Mucosa of descending colon (tissue), 3 donors: Measurements from ENCODE around the gene SPDEF. TPM values are rescaled to one million over a fixed set of nuclear protein-coding genes. Genes with fewer than 3 reads are reported as not detected.

Experiments used
- ATAC-seq: fragments of 200-7000 bp; cut with Tn5 transposase; one replicate; pipeline ENCODE4 v1.9.1; 2020; ENCODE audit warnings: mild to moderate bottlenecking, moderate library complexity
- DNase-seq, 3 donors: peaks; one replicate each; pipeline ENCODE4 v3.0.0-alpha.2; 2020
- H3K36me3 ChIP-seq: fragments of 200-600 bp; one replicate; pipeline ENCODE4 v1.8.0; 2021; ENCODE audit warnings: low read depth, mild to moderate bottlenecking
- H3K4me1 ChIP-seq: fragments of 200-600 bp; one replicate; pipeline ENCODE4 v1.8.0; 2021; ENCODE audit warnings: low read depth, mild to moderate bottlenecking
- H3K4me3 ChIP-seq: fragments of 200-600 bp; one replicate; pipeline ENCODE4 v1.8.0; 2021; ENCODE audit warnings: mild to moderate bottlenecking
- H3K9me3 ChIP-seq: fragments of 200-600 bp; one replicate; pipeline ENCODE4 v1.8.0; 2021; ENCODE audit warnings: mild to moderate bottlenecking
- CTCF ChIP-seq: fragments of 200-600 bp; IDR thresholded peaks from one replicate; pipeline ENCODE4 v1.8.0; 2022; ENCODE audit warnings: antibody characterized with exemption, mild to moderate bottlenecking
- intact Hi-C, 2 donors: fragments of 100-400 bp; cut with DNase I in 1 of 2; cut with micrococcal nuclease in 1 of 2; formaldehyde crosslinking; loops; one replicate each; pipeline versions ENCODE4 v1.11.0 to v1.11.1; 2022; cut with DNase I, micrococcal nuclease
- total RNA-seq, 3 donors: library from RNA; stranded (reverse); fragmentation: NEBNext Ultra II Directional in 2 of 3; extraction: Animal tissue kit (Norgen Biotek cat#: 25700) in 2 of 3; gene quantifications; one replicate each; pipeline versions ENCODE4 v1.2.1 to v1.2.4, GENCODE V29; 2021 to 2023
- donor health status: DM: no; HTN: no; CAD: no; lungs with moderate emphysema.
- donor health status: DM: no; HTN: no; CAD: no.
- donor health status: DM: no; HTN: yes; CAD: no.

The SPDEF gene
- total RNA-seq, 3 donors from 2014 or later = 13.8 to 49.1 (median 38.2) TPM

DNA sequence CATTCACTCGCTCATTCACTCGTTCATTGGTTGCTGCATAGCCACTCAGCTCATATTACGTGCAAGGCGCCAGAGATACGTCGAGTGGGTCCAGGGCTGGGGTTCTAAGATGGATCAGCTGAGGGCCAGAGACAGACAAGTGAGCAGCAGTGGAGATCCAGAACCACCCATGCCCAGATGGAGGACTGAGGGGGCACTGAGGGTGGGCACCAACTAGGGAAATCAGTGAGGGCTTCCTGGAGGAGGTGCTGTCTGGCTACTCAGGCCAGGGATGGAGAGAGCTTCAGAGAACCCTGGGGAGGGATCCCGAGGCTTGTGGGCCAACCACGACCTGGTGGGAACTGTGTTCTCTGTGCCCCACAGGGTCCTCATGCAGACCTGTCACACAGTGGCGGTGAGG is 364 bp upstream of the SPDEF start:
- no peak for ATAC-seq
- no peak for DNase-seq
- peaks cover 13% of the 10 kb centered on the region for H3K4me1 ChIP-seq
- H3K4me3 ChIP-seq = no peak overlapping the region
- TF ChIP-seq CTCF = no peak
- no peaks in the 10 kb centered on the region for H3K36me3 ChIP-seq
- peaks cover 5% of the 10 kb centered on the region for H3K9me3 ChIP-seq
- intact Hi-C loops = no loop called here

GRCh38 chr6:34555328-34555727 is 801 bp downstream of the SPDEF start:
- no peak overlapping the region for H3K4me3 ChIP-seq
- peaks cover 5% of the 10 kb centered on the region for H3K9me3 ChIP-seq
- intact Hi-C loops = no loop called here
- DNase-seq = no peak
- no peaks in the 10 kb centered on the region for H3K36me3 ChIP-seq
- no peak for TF ChIP-seq CTCF
- peaks cover 18% of the 10 kb centered on the region for H3K4me1 ChIP-seq
- no peak for ATAC-seq

DNA sequence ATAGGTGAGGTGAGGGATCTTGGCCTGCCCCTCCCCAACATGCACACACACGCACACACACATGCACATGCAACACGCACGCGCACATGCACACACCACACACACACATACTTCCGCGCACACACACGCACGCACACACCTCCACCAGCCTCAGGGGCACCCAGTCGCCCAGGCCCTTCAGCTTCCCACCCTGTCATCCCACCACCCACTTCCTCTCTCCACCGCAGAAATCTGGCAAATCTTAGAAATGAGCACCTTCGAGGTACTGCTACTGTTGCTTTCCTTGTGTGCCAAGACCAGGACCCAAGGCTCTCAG is 1.2 kb downstream of the SPDEF start:
- Histone ChIP-seq H3K4me1 (peaks cover 19% of the 10 kb centered on the region), H3K4me3 (no peak overlapping the region), H3K9me3 (peaks cover 5% of the 10 kb centered on the region), H3K36me3 (no peaks in the 10 kb centered on the region)
- ATAC-seq (no peak), DNase-seq (no peak)
- intact Hi-C loops = no loop called here
- no peak for TF ChIP-seq CTCF

DNA sequence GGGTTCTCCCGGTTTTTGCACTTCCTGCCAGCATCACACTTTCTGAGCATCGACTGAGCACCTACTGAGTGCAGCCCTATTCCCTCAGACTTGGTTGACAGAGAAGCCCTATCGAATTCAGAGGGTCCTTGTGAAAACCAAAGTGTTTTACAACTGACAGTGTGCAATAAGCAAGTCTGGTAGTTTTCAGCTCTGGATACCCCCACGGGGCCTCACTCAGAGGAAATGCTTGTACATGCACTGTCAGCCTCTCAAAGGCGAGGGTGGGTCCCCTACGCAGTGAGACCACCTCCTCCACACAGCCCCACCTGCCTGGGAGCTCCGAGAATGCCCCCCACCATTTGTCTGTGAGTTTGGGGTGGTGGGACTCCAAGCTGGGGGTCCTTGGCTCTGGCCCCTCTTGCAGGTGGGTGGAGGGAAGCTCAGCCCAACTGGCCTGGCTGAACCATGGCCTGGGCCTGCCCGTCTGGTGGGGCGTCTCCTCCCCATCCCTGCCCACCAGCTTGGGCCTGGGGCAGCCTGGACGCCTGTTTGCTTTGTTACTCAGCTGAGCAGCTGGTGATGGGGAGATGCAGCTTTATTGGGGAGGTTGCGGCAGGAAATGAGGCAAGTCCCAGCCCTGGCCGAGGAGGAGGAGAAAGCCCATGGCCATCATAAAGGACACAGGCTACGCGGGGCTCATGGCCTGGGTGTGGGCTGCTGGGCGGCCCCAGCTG is 1.7 kb downstream of the SPDEF start:
- Histone ChIP-seq H3K9me3 (peaks cover 5% of the 10 kb centered on the region), H3K4me1 (peaks cover 19% of the 10 kb centered on the region), H3K4me3 (no peak overlapping the region), H3K36me3 (no peaks in the 10 kb centered on the region)
- ATAC-seq (peak; percentile 42), DNase-seq (peak in 1 of 3 donors; percentile 43)
- intact Hi-C loops = no loop called here
- no peak for TF ChIP-seq CTCF

GRCh38 chr6:34553750-34554149 is 2.4 kb downstream of the SPDEF start:
- Histone ChIP-seq H3K36me3 (no peaks in the 10 kb centered on the region), H3K4me1 (peaks cover 19% of the 10 kb centered on the region), H3K9me3 (peaks cover 5% of the 10 kb centered on the region), H3K4me3 (no peak overlapping the region)
- no peak for TF ChIP-seq CTCF
- intact Hi-C loops = no loop called here
- DNase-seq = no peak
- no peak for ATAC-seq

DNA sequence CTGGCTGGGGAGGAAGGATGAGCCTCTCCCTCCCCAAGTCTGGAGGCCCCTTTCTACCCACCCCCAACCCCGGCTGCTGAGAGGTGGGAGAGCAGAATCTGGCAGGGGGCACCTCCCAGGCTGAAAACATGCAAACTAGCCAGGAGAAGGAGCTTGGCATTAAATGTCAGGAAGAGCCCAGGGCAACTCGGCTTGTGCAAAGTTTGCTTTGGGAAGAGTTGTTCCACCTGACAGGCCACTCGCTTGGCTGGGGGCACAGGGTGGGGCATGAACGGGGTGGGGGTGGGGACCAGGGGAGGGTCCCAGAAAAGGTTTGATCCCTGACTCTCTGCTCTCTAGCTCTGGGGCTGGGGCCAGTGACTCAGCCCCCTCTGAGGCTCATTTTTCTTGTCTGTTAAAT is 3.0 kb downstream of the SPDEF start:
- Histone ChIP-seq H3K9me3 (peaks cover under 1% of the 10 kb centered on the region), H3K36me3 (no peaks in the 10 kb centered on the region), H3K4me1 (peaks cover 24% of the 10 kb centered on the region), H3K4me3 (no peak overlapping the region)
- intact Hi-C loops = no loop called here
- DNase-seq (no peak), ATAC-seq (no peak)
- no peak for TF ChIP-seq CTCF
